T-helper 17 cell (primary cell): ENCODE measurements around the gene VGLL4. TPM values are rescaled to one million over a fixed set of nuclear protein-coding genes. Genes with fewer than 3 reads are reported as not detected.

ENCODE experiments used
- ATAC-seq: fragments of 150-1000 bp; cut with Tn5 transposase; 2 replicates; pipeline ENCODE4 v1.10.0; 2021; ENCODE audit warnings: mild to moderate bottlenecking, moderate library complexity
- DNase-seq, 3 donors: peaks; one replicate each; pipeline versions ENCODE4 v3.0.0 to v3.0.0-alpha.2; 2020 to 2021
- H3K9me3 ChIP-seq: one replicate; pipeline ENCODE4 v1.7.0; 2013; ENCODE audit warnings: low read length, mild to moderate bottlenecking; ENCODE audit not compliant: control insufficient read depth, poor library complexity, severe bottlenecking
- H3K27ac Mint-ChIP-seq: one replicate; pipeline ENCODE4 v1.8.0; 2022; ENCODE audit warnings: mild to moderate bottlenecking, moderate library complexity, mixed read lengths
- H3K27me3 Mint-ChIP-seq: one replicate; pipeline ENCODE4 v1.8.0; 2022; ENCODE audit warnings: mixed read lengths
- H3K36me3 Mint-ChIP-seq: one replicate; pipeline ENCODE4 v1.8.0; 2022; ENCODE audit warnings: low read depth, mixed read lengths
- H3K4me1 Mint-ChIP-seq: one replicate; pipeline ENCODE4 v1.8.0; 2022; ENCODE audit warnings: mild to moderate bottlenecking, mixed read lengths
- H3K4me3 Mint-ChIP-seq: one replicate; pipeline ENCODE4 v1.8.0; 2022; ENCODE audit warnings: mild to moderate bottlenecking, moderate library complexity, mixed read lengths
- total RNA-seq, 4 donors: library from RNA in 2 of 4; stranded (reverse) in 2 of 4; gene quantifications; one replicate each; pipeline ENCODE4 v1.2.3 and lab custom pipeline; 2022 to 2026

The VGLL4 gene
- total RNA-seq, 2 donors from 2014 or later, result 18.7 to 20.2 TPM

DNA sequence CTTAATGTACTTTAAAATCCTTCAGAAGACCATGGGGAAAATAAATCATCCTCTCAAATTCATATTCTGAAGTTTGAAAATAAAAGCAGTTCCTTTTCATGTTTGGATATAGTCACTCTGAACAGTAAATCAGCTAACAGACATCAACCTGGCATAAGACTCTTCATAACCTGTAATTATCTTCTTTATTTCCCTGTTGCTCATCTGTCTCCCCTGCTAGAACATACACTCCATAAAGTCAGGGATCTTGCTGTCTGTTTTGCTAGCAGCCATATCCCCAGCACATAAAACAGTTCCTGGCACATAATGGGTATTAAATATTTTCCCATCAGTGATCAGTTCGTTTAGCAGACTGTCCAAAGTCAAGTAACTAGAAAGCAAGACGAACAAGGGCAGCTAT lies 11.2 kb downstream of the VGLL4 start:
- Mint-ChIP-seq H3K4me1 (peaks cover 41% of the 10 kb centered on the region), H3K27me3 (no peaks in the 10 kb centered on the region), H3K27ac (peak overlapping the region; percentile 11), H3K36me3 (no peaks in the 10 kb centered on the region), H3K4me3 (no peak overlapping the region)
- no peak for ATAC-seq
- no peaks in the 10 kb centered on the region for H3K9me3 ChIP-seq
- no peak for DNase-seq

DNA sequence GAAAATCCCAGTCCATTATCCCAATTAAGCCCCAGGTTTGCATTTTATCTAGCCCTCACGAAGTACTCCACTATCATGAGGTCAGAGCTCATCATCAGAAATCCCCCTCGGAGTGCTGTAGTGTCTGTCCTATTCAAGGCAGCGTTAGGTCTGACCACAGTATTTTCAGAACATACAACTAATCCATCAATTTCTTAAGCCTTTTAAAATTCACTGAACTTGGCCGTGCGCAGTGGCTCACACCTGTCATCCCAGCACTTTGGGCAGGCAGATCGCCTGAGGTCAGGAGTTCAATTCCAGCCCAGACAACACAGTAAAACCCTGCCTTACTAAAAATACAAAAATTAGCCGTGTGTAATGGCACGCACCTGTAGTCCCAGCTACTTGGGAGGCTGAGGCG lies 11.9 kb downstream of the VGLL4 start:
- Mint-ChIP-seq H3K27ac (no peak overlapping the region), H3K4me1 (peaks cover 36% of the 10 kb centered on the region), H3K36me3 (no peaks in the 10 kb centered on the region), H3K27me3 (no peaks in the 10 kb centered on the region), H3K4me3 (no peak overlapping the region)
- no peaks in the 10 kb centered on the region for H3K9me3 ChIP-seq
- no peak for DNase-seq
- no peak for ATAC-seq

DNA sequence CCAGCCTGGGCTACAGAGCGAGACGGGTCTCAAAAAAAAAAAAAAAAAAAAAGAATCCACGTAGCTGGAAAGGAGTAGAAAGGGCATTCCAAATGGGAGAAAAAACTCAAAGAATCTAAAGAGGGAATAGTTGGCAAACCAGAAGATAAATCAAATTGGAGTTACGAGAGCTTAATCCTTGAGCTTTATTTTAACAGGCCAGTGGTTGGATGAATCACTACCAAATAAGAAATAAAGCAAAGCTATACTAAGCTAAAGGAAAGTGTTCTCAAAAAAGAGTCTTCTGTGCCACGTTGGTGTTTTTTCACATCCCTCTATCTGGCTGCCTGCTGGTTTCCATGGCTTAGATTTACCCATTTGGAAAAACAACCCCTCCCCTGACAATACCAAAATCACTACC lies 14.0 kb downstream of the VGLL4 start:
- H3K9me3 ChIP-seq, result no peaks in the 10 kb centered on the region
- Mint-ChIP-seq H3K27ac (no peak overlapping the region), H3K4me1 (peaks cover 46% of the 10 kb centered on the region)

DNA sequence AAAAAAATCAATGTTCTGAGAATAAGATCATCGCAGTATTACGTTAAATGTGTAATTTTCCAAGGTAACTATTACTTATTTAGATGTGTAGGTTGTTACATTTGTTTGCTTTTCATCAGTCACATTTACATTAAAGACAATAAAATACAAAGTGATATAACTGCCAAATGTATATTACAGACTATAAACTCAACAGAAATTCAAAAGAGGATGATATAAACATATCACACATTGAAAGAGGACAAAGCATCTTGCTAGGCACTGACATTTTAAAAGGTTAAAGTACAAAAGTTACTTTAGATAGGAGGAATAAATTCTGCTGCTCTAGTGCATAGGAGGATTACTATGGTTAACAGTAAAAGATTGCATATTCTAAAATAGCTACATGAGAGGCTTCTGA lies 16.1 kb downstream of the VGLL4 start:
- no peaks in the 10 kb centered on the region for H3K36me3 Mint-ChIP-seq
- H3K9me3 ChIP-seq, result no peaks in the 10 kb centered on the region
- H3K4me1 Mint-ChIP-seq, result peaks cover 37% of the 10 kb centered on the region
- H3K27ac Mint-ChIP-seq, result no peak overlapping the region
- ATAC-seq (no peak), DNase-seq (no peak)
- no peaks in the 10 kb centered on the region for H3K27me3 Mint-ChIP-seq
- H3K4me3 Mint-ChIP-seq, result no peak overlapping the region

More for the DNA sequence above, 14.0 kb downstream of the VGLL4 start:
- H3K36me3 Mint-ChIP-seq, result no peaks in the 10 kb centered on the region
- H3K27me3 Mint-ChIP-seq, result no peaks in the 10 kb centered on the region
- no peak overlapping the region for H3K4me3 Mint-ChIP-seq
- DNase-seq, result no peak
- no peak for ATAC-seq

DNA sequence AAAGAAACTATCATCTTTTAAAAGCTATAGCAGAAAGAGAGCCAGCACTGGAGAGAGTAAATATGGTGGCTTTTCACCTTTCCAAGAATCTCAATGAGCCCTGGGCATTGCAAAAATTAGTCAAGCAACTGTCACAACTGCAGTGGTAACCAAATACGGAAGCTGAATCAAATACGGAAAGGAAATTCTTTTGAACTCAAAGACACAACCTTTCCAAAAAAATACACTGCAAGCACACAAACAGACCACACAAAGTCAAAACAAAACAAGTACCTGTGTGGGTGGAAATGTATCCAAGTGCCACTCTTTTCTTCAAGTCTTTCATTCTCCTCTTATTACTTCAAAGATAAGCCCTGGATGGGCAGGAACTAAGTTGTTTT lies 17.6 kb downstream of the VGLL4 start:
- peak overlapping the region; percentile 43 for H3K4me3 Mint-ChIP-seq
- peak overlapping the region; percentile 80 for H3K27ac Mint-ChIP-seq
- H3K27me3 Mint-ChIP-seq, result no peaks in the 10 kb centered on the region
- no peaks in the 10 kb centered on the region for H3K9me3 ChIP-seq
- peaks cover 32% of the 10 kb centered on the region for H3K4me1 Mint-ChIP-seq
- DNase-seq (no peak), ATAC-seq (peak; percentile 19)
- H3K36me3 Mint-ChIP-seq, result no peaks in the 10 kb centered on the region

DNA sequence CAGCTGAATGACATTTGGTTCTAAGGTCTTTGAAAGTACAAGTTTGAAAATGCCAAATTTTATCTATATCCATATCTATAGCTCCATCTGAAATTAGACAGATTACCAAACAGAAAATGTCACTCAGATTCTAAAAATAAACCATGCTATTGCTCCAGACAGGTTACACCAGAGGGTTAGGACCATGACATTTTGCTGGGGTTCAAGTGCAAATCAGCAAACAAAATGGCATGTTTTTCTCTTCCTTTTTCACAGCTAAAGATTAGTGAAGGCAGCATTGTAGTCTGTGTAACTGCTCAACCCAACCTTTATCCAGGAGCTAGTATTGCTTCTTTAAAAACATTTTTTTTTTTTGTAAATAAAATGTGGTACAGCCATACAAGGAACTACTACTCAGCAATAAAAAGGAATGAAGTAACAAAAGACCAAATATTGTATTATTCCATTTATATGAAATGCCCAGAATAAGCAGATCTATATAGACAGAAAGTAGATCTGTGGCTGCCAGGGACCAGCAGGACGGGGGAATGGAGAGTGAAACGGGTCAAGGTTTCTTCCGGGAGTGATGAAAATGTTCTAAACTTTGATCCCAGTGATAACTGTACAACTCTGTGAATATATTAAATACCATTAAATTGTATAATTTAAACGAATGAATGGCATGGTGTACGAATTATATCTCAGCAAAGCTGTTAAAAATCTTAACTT lies 18.2 kb downstream of the VGLL4 start:
- Mint-ChIP-seq H3K27me3 (no peaks in the 10 kb centered on the region), H3K4me3 (peak overlapping the region; percentile 36), H3K27ac (peak overlapping the region; percentile 80), H3K4me1 (peaks cover 36% of the 10 kb centered on the region), H3K36me3 (no peaks in the 10 kb centered on the region)
- no peak for DNase-seq
- no peak for ATAC-seq
- H3K9me3 ChIP-seq, result no peaks in the 10 kb centered on the region

DNA sequence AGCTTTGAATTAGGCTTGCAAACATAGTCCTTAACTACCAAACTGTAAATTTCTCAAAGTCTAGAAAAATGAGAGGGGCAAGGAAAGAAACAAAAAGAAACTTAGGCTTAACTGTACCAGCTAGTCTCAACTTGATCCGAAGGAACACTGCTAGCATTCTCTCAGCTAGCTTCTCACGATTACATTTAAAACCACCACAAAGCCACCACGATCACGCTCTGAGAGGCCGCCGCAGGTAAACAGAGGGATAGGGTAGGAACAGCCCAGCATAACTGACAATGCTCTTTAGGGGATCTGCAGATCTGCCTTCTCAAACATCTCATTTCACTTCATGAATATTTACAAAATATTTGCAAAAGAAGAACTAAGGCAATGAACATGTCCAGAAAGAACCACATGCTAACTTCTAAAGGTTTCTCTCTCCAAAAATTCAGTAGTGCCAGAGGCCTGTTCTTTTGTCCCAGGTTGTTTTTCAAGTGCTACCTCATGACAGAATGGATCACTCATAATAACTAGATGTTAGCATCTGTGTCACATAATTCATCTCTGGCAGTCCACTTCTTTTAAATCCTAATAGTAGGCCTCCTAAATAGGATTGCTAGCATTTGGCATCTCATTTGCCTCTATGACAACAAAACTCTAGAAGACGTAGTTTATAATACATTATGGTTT lies 18.9 kb downstream of the VGLL4 start:
- H3K36me3 Mint-ChIP-seq, result no peaks in the 10 kb centered on the region
- H3K4me3 Mint-ChIP-seq, result peak overlapping the region; percentile 75
- H3K4me1 Mint-ChIP-seq, result peaks cover 40% of the 10 kb centered on the region
- peak overlapping the region; percentile 80 for H3K27ac Mint-ChIP-seq
- H3K9me3 ChIP-seq, result no peaks in the 10 kb centered on the region
- H3K27me3 Mint-ChIP-seq, result no peaks in the 10 kb centered on the region
- DNase-seq (no peak), ATAC-seq (peak; percentile 60)

DNA sequence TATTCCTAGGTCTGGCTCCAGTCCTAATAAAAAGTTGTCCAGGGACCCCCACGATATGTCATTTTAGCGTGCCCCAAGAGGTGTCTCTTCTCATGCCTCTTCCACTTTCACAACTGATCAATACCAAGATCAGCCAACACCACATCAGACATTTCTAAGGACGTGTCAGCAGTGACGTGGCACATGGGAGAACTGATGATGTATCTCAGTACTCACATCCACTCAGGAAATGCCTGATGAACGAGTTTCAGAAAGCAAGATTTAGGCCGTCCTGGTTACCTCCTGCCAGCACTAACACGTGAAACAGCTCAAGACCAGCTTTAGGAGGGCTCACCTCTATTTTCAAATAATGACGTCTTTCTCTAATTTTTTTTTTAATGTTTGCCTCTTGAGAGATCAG lies 19.6 kb downstream of the VGLL4 start:
- H3K4me1 Mint-ChIP-seq, result peaks cover 46% of the 10 kb centered on the region
- ATAC-seq (peak; percentile 91), DNase-seq (peak in 1 of 3 donors; percentile 14)
- H3K27me3 Mint-ChIP-seq, result no peaks in the 10 kb centered on the region
- peaks cover 2% of the 10 kb centered on the region for H3K36me3 Mint-ChIP-seq
- peak overlapping the region; percentile 75 for H3K4me3 Mint-ChIP-seq
- peak overlapping the region; percentile 80 for H3K27ac Mint-ChIP-seq
- no peaks in the 10 kb centered on the region for H3K9me3 ChIP-seq

DNA sequence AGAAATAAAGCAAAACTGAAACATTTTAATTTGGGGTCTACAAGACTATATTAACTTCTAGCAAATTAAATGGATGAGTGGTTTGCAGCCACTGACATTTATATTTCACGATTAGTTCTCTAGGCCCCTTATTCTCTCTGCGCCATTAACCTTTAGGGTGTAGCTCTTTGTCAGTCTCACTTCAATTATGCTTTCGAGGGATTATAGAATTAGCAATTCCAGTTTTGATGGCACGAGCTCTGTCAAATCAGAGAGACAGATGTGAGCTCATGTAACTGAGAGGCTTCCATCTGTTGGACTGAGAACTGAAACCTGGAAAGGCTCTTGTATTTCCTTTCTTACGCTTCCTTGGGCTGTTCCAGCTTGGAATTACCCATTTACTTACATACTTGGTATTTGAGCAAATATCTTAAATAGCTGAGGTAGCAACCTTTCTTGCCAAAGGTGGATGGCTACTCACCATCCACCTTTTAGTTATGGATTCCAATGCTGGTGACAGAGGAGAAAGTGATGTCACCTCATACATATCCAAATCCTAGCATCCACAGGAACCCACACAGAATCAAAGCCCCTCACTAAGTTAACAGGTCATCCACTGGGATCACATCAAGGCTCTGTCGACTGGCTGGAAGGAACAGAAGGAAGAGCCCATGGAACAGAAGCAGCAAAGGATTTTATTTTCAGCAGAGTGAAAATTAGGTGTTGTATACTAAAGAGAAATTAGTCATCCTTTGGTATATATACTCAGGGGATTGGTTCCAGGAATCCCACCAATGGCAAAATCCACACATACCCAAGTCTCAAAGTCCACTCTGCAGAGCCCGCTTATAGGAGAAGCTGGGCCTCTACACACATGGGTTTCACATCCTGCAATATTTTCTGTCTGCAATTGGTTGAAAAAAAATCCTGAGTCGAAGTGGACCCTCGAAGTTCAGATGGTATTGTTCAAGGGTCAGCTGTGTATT lies 20.8 kb downstream of the VGLL4 start:
- peaks cover 50% of the 10 kb centered on the region for H3K4me1 Mint-ChIP-seq
- H3K27ac Mint-ChIP-seq, result no peak overlapping the region
- H3K36me3 Mint-ChIP-seq, result peaks cover 2% of the 10 kb centered on the region
- H3K4me3 Mint-ChIP-seq, result no peak overlapping the region
- ATAC-seq, result no peak
- H3K27me3 Mint-ChIP-seq, result no peaks in the 10 kb centered on the region
- H3K9me3 ChIP-seq, result no peaks in the 10 kb centered on the region
- no peak for DNase-seq

DNA sequence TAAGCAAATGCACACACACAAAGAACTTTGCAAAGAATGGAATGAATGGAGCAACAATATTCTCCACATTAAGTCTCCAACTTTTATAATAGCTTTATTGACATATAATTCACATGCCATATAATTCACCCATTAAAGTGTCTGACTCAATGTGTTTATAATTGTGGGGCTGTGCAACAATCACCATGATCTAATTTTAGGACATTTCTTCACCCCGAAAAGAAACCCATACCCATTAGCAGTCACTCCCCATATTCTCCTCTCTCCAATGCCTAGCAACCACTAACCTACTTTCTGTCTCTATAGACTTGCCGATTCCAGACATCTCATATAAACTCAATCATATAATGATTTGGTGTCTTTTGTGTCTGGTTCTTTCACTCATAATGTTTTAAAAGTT lies 22.6 kb downstream of the VGLL4 start:
- H3K27me3 Mint-ChIP-seq, result no peaks in the 10 kb centered on the region
- H3K4me3 Mint-ChIP-seq, result no peak overlapping the region
- DNase-seq (no peak), ATAC-seq (no peak)
- peaks cover 56% of the 10 kb centered on the region for H3K4me1 Mint-ChIP-seq
- peak overlapping the region; percentile 51 for H3K27ac Mint-ChIP-seq
- H3K36me3 Mint-ChIP-seq, result peaks cover 2% of the 10 kb centered on the region
- H3K9me3 ChIP-seq, result no peaks in the 10 kb centered on the region

DNA sequence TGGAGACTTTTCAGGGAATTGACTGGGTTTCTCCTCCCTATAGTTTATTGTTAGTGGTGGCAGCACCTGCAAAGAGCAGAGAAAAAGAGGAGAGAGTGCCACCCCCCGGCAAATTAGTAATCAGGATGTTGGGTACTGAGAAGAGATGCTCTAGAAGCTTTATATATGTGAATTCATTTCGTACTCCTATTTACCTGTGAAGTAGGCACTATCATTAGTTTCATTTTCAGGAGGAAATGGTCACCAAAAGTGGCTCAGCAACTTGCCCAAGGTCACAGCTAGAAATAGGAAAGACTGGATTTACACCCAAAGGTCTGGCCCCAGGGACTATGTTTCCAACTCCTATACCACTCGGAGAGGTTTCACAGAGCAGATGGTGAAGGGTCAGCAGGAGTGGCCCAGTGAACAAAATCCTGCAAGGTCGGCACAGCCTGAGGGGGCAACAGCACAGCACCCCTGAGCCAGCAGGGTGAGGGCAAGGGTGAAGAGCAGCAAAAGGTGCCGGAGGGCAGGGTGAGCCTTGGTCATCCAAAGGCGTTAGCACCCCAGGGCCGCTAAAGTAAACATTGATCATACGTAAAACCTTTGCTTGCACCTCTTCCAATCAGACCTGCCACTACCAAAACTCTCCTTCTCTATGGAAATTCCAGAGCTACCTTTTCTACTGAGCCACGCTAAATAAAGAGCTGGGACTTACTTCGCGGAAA lies 23.6 kb downstream of the VGLL4 start:
- Mint-ChIP-seq H3K27ac (no peak overlapping the region), H3K36me3 (peaks cover 2% of the 10 kb centered on the region), H3K27me3 (no peaks in the 10 kb centered on the region), H3K4me1 (peaks cover 52% of the 10 kb centered on the region), H3K4me3 (no peak overlapping the region)
- no peaks in the 10 kb centered on the region for H3K9me3 ChIP-seq
- ATAC-seq, result no peak
- no peak for DNase-seq

DNA sequence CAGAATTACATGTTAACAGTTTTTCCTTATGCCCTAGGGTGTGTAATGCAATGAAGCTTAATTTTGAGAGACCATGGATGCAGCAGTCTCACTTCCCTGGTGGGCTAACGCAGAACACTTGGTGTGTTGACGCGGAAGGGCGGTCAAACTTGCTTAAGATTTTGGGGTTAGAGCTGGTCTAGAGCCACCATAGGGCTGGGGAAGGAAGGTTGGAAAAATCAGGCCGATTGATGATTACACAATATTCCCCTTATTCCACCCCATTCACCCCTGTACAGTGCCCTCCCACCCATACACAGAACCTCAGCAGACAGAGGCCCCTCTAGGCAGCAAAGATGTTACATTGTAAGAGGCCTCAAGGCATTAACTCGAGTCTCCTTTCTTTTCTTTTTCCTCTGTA lies 24.3 kb downstream of the VGLL4 start:
- Mint-ChIP-seq H3K4me3 (no peak overlapping the region), H3K4me1 (peaks cover 48% of the 10 kb centered on the region), H3K36me3 (peaks cover 2% of the 10 kb centered on the region), H3K27me3 (no peaks in the 10 kb centered on the region), H3K27ac (no peak overlapping the region)
- ATAC-seq (no peak), DNase-seq (no peak)
- H3K9me3 ChIP-seq, result no peaks in the 10 kb centered on the region

DNA sequence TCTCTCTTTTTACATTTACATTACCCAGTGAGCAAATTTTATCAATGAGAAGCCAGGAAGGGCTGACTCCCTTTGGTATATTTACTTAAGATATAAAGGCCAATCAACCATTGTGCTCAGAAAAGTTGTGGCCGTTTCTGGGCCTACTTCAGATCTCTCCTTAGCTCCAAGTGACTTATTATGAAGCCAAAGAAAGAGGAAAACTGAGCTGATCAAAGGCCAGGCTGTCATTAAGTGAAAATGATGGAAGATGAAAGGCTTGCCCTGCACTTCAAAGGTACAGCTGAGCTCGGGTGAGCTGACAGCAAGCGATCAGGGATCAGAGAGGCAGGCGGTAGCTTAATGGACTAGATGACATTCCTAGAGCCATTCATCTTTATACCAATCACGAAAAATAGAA lies 24.8 kb downstream of the VGLL4 start:
- ATAC-seq (no peak), DNase-seq (no peak)
- H3K36me3 Mint-ChIP-seq, result peaks cover 2% of the 10 kb centered on the region
- no peaks in the 10 kb centered on the region for H3K9me3 ChIP-seq
- H3K4me3 Mint-ChIP-seq, result no peak overlapping the region
- no peak overlapping the region for H3K27ac Mint-ChIP-seq
- H3K4me1 Mint-ChIP-seq, result peaks cover 43% of the 10 kb centered on the region
- no peaks in the 10 kb centered on the region for H3K27me3 Mint-ChIP-seq
